HG03135 (cell line): ENCODE results near the gene MARVELD3.
"Not testable (repeated sequence)": the region's sequence is repeated elsewhere in the genome, so short reads cannot be mapped to it uniquely, and the experiment has no call there.

Experiments used
- ATAC-seq: cut with Tn5 transposase; IDR thresholded peaks from one replicate; pipeline ENCODE4 v1.9.1; 2021; ENCODE audit warnings: mild to moderate bottlenecking, moderate library complexity; ENCODE audit not compliant: unreplicated experiment

Gene MARVELD3

DNA sequence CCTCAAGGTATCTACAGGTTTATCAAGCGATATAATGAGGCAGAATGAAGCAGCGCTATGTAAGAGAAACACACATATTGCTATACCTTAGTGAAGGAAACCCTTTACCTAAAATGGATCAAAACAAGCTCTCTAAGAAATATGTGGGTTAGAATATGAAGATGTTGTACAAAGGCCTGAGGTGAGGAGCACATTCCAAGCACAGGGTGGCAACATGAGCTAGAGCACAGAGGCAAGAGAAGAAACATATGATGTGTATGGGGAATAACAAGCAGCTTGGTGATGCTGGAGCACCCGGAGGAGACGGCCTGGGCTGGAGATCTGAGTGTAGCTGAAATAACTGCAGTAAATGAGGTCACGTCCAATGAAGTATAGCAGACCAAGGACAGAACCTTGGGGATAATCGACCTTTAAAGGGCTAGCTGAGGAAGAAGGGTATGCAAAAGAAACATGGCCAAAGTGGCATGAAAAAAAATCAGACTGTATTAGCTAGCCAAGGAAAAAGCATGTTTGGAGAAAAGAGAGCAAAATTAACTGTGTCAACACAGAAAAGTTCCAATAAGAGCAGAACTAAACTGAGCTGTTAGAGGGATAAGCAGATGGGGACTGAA is 44.0 kb downstream of the MARVELD3 start:
- no peak for ATAC-seq

DNA sequence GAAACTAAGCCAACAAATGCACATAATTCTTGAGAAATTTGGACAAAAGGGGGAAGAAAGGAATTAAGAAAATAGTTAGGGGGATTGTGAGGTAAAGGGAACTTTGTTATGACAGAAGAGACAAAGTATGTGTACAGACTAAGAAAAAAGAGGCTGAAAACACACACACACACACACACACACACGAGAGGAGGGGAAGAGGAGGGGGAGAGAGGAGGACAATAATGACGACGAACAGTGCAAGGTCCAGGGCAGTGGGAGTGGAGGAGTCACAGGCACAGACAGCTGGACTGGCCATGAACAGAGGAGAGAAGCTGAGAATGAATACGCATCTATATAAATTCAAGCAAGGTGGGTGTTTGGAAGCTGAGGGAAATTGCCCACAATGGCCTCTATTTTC is 44.6 kb downstream of the MARVELD3 start:
- ATAC-seq = no peak

DNA sequence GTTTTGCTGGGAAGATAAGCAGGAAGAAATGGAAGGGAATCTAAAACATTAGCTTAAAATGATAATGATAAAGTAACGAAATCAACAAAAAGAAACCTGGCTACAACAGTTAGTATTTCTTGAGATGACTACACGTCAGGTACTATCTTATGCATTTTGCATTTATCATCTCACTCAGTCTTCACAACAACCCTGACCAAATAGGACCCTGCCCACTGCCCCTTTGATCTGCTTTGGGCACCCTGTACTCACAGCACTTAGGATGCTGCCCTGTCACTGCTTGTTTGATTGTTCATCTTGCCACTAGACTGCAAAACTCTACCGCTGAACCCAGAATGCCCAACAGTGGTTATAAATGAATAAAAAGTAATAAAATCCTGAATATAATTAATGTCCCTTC is 45.2 kb downstream of the MARVELD3 start:
- ATAC-seq = no peak

DNA sequence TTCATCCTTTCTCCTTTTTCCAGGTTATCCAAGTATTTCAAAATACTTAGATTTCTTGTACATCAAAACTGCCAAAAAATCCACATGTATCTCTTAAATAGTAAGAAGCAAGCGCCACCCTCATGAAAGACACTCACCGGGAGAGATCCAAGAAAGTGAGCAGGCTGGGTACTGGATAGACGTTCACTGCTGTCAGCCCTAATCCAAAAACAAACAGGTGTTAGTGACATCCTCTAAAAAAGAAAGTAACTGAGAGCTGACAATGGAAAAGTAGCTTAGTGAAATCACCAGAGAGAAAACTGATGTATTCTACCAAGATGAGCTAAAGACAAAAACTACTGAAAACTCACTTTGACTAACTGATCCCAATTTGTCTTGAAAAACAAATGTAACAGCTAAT is 46.1 kb downstream of the MARVELD3 start:
- no peak for ATAC-seq

DNA sequence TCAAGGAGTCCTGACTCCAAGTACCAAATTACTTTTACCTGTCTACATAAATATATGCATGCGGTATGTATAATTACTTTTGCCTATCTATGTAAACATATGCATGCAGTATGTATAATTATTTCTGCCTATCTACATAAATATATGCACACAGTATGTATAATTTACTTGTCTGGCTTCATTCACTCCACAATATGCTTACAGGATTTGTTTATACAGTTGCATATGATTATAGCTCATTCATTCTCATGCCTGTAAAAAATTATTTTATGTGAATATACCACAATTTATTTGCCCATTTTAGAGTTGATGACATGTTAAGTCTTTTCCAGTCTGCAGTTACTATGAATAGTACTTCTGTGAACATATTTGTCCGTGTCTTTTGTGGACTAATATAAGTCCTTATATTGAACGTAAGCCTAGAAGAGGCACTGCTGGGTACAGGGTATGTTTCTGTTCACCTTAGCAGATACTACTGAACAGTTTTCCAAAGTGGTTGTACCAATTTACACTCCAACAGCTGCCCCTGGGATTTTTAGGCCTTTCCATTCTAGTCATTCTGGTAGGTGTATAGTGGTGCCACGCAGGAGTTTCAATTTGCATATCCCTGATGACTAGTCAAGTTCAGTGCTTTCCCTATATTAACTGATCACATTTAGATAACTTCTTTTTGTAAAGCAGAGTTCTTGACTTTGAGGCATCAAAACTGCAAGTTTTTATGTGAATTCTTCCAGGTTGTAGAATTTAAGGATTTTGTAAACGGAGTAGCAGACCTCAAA is 47.0 kb downstream of the MARVELD3 start:
- ATAC-seq = no peak

- no peak for ATAC-seq
These were observed 47.6 kb downstream of the MARVELD3 start for GRCh38 chr16:71673582-71673973.

DNA sequence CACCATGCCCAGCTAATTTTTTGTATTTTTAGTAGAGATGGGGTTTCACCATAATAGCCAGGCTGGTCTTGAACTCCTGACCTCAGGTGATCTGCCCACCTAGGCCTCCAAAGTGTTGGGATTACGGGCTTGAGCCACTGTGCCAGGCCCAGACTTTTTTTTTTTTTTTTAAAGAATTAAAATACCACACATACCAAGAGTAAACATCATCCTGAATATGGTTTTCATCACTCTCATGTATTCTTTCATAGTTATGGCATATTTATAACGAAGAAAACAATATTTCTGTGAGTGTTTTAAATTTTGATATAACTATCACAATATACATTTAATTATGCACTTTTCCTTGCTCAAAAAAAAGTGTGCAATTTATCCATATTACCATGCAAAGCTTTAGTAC is 48.2 kb downstream of the MARVELD3 start:
- no peak for ATAC-seq

DNA sequence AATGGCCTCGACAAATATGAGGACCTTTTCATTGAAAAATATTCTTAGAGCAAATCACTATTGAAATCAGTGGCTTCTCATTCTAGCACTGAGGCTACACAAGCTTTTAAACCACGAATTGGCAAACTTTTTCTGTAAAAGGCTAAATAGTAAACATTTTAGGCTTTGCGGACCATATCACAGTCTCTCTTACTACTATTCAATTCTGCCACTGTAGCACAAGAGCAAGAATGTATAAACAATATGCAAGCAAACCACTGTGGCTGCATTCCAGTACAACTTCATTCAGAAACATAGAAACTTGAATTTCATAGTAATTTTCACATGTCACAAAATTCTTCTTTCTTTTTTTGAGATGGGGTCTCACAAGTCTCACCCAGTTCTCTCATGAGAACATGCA is 49.4 kb downstream of the MARVELD3 start:
- ATAC-seq = no peak

GRCh38 chr16:71676236-71676635 is 50.3 kb downstream of the MARVELD3 start:
- ATAC-seq = no peak

DNA sequence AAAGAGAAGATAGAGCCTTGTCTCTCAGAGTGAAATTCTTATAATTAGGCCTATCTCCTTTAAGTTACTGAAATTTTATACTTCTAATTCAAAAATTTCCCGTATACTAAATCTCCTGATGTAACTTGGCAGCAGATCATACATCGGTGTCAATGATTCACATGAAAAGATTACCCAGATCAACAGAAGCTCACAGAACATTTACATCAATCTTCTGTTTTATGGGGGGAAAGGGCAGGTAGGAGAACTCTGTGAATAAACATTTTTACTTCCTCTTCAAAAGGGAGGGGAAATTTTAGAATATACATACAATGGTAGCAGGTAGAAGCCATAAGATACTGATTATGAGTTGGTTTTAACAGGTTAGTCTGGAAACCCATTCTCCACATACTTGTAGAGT is 55.4 kb downstream of the MARVELD3 start:
- no peak for ATAC-seq

DNA sequence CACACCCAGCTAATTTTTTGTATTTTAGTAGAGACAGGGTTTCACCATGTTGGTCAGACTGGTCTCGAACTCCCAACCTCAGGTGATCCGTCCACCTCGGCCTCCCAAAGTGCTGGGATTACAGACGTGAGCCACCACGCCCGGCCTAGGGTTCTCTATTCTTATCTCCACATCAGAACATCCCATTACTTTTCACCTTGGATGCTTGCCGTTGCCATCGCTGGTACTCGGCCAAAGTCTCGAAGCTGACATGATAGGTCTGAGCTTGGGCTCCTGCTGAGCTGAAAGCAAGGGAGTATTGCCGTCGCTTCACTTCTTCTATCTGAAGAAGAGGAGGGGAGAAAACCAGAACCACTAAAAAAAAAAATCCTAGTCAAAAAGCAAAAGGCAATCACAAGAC is 58.3 kb downstream of the MARVELD3 start:
- ATAC-seq = not testable (repeated sequence)
